Head of caudate nucleus (tissue), 42 donors: ENCODE results near the gene MAML1.

ENCODE experiments used
- DNase-seq, 42 donors: peaks; one replicate each; pipeline versions ENCODE4 v3.0.0 to v3.0.0-alpha.2; 2020 to 2021; ENCODE audit warnings: mixed read lengths in 7 of 42
- intact Hi-C: fragments of 100-400 bp; cut with DNase I; formaldehyde crosslinking; loops from one replicate; pipeline ENCODE4 v1.15.0; 2022

Gene MAML1

DNA sequence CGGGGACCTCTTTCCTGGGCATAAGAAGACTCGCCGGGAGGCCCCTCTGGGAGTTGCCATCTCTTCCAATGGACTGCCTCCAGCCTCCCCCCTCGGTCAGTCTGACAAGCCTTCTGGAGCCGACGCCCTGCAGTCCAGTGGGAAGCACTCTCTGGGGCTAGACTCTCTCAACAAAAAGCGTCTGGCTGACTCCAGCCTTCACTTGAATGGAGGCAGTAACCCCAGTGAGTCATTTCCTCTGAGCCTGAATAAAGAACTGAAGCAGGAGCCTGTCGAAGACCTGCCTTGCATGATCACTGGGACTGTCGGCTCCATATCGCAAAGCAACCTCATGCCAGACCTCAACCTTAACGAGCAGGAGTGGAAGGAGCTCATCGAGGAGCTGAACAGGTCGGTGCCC lies 32.8 kb downstream of the MAML1 start:
- DNase-seq, result peak in 4 of 42 donors; percentile 26 to 61 (median 38)
- intact Hi-C loops, result no loop called here

DNA sequence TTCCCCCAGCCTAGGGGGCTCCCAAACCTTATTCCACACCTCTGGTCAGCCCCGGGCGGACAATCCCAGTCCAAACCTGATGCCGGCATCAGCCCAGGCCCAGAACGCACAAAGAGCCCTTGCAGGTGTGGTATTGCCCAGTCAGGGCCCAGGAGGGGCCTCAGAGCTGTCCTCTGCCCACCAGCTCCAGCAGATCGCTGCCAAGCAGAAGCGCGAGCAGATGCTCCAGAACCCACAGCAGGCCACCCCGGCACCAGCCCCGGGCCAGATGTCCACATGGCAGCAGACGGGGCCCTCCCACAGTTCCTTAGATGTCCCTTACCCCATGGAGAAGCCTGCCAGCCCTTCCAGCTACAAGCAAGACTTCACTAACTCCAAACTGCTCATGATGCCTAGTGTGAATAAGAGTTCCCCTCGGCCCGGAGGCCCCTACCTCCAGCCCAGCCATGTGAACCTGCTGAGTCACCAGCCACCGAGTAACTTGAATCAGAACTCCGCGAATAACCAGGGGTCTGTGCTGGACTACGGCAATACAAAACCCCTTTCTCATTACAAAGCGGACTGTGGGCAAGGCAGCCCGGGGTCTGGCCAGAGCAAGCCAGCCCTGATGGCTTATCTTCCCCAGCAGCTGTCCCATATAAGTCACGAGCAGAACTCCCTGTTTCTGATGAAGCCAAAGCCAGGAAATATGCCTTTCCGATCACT lies 33.6 kb downstream of the MAML1 start:
- intact Hi-C loops, result no loop called here
- DNase-seq, result peak in 1 of 42 donors; percentile 43

DNA sequence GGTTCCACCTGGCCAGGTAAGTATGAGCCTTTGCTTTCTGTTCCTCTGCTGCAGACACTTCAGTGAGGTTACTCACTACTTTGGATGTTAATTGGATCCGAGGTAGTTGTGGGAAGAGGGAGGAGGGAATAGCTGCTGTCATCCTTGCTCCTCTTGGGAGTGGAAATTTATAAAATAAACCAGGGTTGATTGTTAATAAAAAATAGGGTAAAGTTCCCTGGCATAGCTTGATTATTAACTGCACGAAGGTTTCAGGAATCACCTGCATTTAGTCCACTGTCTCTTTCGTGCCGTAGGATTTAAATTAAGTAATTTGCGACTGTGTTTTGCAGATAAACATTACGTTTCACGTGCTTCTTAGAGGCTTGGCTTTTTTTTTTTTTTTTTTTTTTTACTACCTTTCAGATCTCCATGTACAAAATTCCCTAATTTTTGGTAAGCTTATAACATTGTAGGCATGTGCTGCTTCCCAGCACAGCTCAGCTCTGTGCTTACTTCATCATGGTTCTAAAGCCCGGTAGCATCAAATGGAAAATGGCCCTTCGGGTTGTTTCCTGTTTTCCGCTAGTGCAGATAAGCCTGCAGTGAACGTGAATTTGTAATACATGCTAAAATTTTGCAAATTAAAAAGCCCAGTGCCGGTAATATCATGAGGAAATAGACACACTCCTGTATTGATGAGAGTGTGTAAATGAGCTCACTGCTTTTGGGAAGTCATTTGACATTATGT lies 34.3 kb downstream of the MAML1 start:
- intact Hi-C loops, result no loop called here
- DNase-seq, result peak in 2 of 42 donors; percentile 50 to 55

DNA sequence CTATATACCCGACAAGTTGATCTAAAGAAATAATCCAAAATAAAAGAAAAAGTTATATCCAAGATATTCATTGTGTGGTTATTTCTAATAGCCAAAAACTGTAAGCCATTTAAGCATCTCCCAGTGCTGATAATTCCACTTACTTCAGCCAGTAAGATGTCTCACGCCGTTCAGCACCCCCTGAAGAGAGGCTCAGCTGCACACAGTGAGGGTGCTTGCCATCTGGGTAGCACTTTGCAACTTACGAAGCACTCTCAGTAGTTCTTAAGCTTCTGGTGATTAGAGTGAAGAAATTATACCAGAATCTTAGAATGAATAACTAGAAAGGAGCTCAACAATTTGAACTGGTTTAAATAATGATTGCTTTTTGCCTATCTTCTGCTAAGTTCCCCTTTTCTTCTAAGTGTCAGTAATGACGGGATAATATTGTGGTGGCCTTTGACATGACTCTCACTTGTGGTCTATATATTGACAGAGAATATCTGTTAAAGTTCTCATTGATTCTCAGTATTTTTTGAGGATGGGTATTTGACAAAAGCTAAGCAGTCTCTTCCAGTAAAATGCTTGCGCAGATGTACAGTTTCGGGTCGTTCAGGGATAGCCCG lies 35.0 kb downstream of the MAML1 start:
- intact Hi-C loops, result no loop called here
- DNase-seq, result no peak

DNA sequence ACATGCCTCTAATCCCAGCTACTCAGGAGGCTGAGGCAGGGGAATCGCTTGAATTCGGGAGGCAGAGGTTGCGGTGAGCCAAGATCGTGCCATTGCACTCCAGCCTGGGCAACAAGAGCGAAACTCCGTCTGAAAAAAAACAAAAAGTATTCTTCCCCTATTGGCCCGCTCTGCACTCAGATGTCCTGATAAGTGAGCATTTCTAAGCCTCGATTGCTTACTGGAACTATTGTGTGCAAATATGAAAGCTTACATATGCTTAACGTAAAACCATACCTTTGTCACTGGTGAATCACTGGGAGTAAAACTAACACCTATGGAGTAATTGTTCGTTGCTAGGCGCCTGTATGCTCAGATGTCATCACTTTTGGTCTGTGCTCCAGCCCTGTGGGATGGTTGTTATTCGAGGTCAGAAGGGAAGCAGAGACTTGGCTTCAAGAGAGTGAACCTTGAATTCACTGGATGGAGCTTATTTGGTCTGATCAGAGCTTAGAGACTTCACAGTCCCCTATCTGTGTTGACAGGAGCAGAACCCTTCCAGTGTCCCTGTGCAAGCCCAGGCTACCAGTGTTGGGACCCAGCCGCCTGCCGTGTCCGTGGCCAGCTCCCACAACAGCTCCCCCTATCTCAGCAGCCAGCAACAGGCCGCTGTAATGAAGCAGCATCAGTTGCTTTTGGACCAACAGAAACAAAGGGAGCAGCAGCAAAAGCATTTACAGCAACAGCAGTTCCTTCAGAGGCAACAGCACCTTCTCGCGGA lies 35.9 kb downstream of the MAML1 start:
- peak in 1 of 42 donors; percentile 32 for DNase-seq
- intact Hi-C loops, result no loop called here

DNA sequence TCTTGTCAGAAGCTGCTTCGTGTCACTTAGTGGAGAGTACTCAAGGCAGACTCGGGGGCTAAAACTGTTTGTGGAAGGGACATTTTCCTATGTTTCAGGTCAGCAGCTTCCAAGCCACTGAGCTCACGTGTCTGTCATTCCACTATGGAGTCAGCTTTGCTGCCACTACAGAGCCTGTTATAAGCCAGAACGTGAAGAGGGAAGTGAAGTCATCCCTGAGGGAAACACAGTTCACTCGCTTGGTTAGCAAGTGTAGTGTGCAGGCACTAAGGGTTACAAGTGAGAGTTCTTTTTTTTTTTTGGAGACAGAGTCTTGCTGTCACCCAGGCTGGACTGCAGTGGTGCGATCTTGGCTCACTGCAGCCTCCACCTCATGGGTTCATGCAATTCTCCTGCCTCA lies 36.6 kb downstream of the MAML1 start:
- intact Hi-C loops, result no loop called here
- DNase-seq, result no peak

DNA sequence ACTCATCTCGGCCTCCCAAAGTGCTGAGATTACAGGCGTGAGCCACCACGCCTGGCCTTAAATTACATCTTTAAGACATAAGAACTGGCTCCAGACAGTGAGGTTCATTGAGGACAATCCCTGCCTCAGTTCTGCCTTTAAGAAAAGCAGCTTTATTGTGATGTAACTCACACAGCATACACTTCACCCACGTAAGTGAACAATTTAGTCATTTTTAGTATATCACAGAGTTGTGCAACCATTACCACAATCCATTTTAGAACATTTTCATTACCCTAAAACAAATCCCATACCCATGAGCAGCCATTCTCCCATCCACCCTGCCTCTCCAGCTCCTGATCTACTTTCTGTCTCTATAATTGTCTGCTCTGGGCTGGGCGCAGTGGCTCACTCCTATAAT lies 37.2 kb downstream of the MAML1 start:
- intact Hi-C loops, result no loop called here
- no peak for DNase-seq

DNA sequence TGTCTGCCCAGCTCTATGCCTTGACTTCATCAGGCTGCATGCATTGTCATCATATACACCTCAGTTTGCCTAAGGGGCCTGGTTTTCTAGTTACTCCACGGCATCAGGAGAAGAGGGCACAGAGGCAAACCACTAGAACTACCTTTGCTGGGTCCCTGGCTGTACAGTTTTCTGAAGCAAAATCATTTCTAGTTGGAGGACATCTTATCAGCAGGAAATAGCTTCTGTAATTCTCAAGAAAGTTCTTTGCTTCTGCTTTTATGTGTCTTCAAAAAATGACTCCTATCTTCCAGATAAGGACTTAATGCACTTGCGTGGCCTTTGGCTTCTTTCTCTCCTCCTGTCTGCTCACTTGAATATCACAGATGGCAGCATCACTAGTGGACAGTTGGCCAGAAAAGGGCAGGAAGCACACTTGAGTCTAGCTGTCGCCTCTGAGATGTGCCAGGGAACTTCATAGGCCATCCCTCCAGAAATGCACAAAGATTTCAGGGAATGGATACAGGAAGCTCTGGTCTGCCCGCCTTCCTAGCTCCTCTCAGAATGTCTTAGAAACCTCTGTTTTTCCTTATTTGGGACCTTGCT lies 38.8 kb downstream of the MAML1 start:
- no peak for DNase-seq
- intact Hi-C loops, result no loop called here

GRCh38 chr5:179772351-179772750 lies 39.7 kb downstream of the MAML1 start:
- intact Hi-C loops, result no loop called here
- no peak for DNase-seq

GRCh38 chr5:179773686-179774040 lies 41.0 kb downstream of the MAML1 start:
- intact Hi-C loops, result no loop called here
- no peak for DNase-seq

DNA sequence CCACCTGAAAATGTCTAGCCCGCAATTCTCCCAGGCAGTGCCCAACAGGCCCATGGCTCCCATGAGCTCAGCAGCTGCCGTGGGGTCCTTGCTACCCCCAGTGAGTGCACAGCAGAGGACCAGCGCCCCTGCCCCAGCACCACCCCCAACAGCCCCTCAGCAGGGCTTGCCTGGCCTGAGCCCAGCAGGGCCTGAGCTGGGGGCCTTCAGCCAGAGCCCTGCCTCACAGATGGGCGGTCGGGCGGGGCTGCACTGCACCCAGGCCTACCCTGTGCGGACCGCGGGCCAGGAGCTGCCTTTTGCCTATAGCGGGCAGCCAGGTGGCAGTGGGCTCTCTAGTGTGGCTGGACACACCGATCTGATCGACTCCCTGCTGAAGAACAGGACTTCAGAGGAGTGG lies 41.8 kb downstream of the MAML1 start:
- DNase-seq, result no peak
- intact Hi-C loops, result no loop called here

- no peak for DNase-seq
- intact Hi-C loops, result no loop called here
Observed at GRCh38 chr5:179776411-179776938, 43.9 kb downstream of the MAML1 start.

- no peak for DNase-seq
Observed at GRCh38 chr5:179777456-179777855, 44.8 kb downstream of the MAML1 start.

GRCh38 chr5:179777909-179778308 lies 45.3 kb downstream of the MAML1 start:
- intact Hi-C loops, result no loop called here
- DNase-seq, result no peak

More at GRCh38 chr5:179777456-179777855, 44.8 kb downstream of the MAML1 start:
- intact Hi-C loops, result no loop called here

DNA sequence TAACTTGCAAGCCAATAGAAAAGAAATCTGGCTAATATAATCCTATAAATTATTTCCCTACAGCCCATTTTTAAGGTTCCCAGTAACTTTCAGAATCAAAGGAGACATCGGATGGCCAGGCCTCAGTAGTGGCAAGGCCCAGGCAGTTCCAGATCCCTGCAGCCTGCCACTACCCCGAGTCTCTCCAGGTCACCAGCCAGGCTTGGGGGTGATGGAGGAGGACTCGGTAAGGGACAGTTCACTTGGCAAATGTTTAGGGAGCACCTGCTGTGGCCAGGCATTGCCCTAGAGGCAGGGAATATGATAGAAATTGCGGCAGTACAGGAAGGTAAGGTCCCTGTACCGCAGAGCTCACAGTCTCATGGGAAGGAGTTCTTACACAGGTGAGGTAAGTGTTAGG lies 46.0 kb downstream of the MAML1 start:
- DNase-seq, result no peak
- intact Hi-C loops, result no loop called here

DNA sequence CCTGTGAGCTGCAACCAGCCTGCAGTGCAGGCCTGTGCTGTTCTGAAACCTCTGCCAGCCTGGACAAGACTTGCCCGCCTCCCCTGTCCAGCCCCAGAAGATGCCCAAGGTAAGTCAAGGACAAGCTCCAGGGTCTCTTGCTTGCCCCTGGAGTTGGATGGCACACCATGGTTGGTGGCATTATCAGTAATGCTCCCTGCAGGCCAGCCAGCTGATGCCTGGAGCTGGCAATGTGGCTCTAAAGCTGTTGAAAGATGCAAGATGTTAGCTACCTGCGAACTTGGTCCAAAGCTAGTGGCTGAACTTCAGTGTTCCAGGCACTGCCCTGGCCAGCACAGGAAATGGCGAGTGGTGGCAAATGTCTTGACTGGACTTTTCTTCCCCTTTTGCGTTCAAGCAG lies 47.2 kb downstream of the MAML1 start:
- DNase-seq, result no peak
- intact Hi-C loops, result no loop called here

DNA sequence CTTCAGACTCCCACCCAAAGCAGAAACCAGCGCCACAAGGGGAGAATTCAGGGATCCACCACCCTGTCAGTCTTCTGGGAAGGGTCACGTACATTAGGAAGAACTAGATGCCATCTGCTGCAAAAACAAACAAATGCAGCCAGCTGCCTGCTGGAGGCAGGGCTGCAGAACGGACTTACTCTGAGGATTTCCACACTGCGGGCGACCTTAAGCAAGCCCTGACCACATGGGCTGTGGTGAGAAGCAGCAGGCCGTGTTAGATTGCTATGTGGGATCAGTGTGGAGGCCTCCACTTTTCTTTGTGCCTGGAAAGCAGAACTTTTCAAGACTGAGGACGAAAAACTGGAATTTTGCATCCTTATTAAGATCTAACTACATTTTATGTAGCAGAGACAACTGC lies 47.7 kb downstream of the MAML1 start:
- intact Hi-C loops, result no loop called here
- peak in 1 of 42 donors; percentile 37 for DNase-seq

GRCh38 chr5:179781846-179782245 lies 49.2 kb downstream of the MAML1 start:
- no peak for DNase-seq
- intact Hi-C loops, result no loop called here

DNA sequence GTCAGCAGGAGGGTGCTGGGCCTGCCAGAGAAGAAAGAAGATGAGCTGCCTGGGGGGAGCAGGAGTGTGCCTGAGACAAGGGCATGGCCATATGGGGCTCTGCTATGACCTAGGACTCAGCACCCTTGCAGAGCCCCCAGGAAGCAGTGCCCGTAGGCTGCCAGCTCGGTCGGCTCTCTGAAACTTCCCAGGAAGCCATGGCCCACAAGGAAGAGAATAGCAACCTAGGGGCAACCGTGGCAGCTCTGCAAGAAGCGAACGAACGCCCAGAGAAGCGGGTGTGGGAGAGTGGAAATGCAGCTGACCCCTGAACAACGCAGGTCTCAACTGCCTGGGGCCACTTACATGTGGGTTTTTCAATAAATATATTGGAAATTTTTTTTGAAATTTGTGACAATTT lies 50.5 kb downstream of the MAML1 start:
- DNase-seq, result no peak
- intact Hi-C loops, result no loop called here
